GM12875 (cell line): ENCODE results near the gene LGI2.

ENCODE experiments used
- H3K4me3 ChIP-seq: one replicate; pipeline ENCODE4 v1.5.1; 2011; ENCODE audit warnings: low read depth, low read length, control low read depth
- CTCF ChIP-seq: IDR thresholded peaks from 2 replicates; pipeline ENCODE4 v1.5.1; 2011; ENCODE audit warnings: low read depth, mild to moderate bottlenecking, control low read depth, inconsistent platforms, low read length, moderate library complexity, borderline replicate concordance; ENCODE audit not compliant: insufficient read depth

The LGI2 gene

GRCh38 chr4:24973747-24974601 is 56.8 kb downstream of the LGI2 start:
- TF ChIP-seq CTCF = no peak
- H3K4me3 ChIP-seq = no peak overlapping the region

- no peak for TF ChIP-seq CTCF
- H3K4me3 ChIP-seq = no peak overlapping the region
Measured at GRCh38 chr4:24973404-24973746, 57.4 kb downstream of the LGI2 start.

GRCh38 chr4:24971192-24971591 is 59.6 kb downstream of the LGI2 start:
- no peak for TF ChIP-seq CTCF
- no peak overlapping the region for H3K4me3 ChIP-seq

GRCh38 chr4:24970635-24971034 is 60.1 kb downstream of the LGI2 start:
- TF ChIP-seq CTCF = no peak
- no peak overlapping the region for H3K4me3 ChIP-seq

- H3K4me3 ChIP-seq = no peak overlapping the region
- no peak for TF ChIP-seq CTCF
Measured at GRCh38 chr4:24970191-24970590, 60.6 kb downstream of the LGI2 start.

GRCh38 chr4:24969486-24969885 is 61.3 kb downstream of the LGI2 start:
- H3K4me3 ChIP-seq = no peak overlapping the region
- no peak for TF ChIP-seq CTCF

GRCh38 chr4:24968992-24969391 is 61.8 kb downstream of the LGI2 start:
- no peak overlapping the region for H3K4me3 ChIP-seq
- no peak for TF ChIP-seq CTCF
